Measurements from ENCODE around the gene SSR3.

The SSR3 gene

DNA sequence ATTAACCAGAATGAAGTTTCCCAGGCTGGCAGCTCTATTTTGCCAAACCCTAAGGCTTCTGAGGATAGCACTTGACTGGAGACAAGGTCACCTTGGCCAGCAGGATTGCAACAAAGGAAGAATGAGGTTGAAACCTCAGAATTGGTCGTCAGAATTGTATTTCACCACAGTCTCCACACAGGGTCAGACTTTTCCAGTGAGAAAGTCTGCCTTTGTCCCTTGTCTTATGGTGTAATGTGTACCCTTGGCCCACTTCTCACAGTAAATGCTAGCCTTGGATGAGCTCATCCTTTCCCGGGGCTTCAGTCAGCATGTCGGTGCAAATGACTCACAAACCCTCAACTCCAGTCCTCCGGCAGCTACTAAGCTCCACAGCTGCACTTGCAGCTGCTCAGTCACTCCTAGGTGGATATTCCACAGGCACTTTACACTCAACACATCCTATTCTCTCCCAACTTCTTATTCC, 19.7 kb downstream of the SSR3 start:
- no peak for DNase-seq

DNA sequence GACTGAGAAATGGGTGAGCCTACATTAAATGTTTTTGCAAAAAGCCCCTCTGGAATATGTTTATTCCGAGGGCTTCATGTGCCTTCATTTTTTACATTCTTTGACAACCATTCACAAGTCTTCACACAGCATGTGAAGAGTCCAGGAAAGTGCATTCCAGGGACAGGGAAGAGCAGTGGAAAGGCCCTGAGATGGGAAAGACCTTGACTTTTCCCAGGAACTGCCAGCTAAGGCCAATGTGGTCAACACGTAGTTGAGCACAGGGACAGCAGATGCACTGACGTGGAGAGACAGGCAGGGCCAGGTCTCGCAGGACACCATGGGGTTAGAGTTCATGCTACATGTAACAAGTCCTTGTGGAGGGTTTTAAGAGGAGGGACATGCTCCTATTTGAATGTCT, 21.7 kb downstream of the SSR3 start:
- no peak for DNase-seq

DNA sequence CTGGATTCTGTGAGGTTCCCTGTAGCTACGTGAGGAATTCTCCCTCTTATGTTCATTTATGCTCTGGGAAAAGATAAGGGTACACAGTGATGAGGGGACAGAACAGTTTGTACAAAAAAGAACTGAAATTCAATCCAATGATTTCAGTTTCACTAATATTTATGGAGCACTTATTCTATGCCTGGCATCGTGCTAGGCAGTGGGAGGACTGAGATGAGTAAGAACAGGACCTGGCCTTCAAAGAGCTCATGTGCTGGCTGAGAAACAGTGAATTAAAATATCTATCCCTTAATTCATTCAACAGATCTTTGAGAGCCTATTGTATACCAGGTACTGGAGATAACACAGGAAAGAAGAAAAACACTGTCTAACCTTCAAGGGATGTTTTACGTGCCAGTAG, 22.2 kb downstream of the SSR3 start:
- no peak for DNase-seq

DNA sequence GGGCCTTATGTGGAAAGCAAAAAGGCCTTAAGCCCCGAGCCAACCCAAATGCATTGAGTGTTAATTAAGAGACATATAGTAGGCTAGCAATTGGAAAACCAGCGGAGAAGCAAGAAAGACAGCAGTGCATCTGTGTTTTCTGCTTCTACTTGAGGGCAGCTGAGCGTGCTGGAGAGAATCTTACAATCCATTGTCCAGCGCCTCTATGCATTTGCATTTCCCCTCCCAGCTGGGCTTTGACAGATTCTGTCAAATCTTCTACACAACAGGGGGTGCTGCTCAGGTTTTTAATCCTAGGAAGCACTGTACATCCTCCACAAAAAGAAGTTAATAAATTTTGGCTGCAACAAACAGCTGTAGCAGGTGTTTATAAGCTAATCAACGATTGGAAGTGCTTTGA, 23.9 kb downstream of the SSR3 start:
- no peak for DNase-seq

DNA sequence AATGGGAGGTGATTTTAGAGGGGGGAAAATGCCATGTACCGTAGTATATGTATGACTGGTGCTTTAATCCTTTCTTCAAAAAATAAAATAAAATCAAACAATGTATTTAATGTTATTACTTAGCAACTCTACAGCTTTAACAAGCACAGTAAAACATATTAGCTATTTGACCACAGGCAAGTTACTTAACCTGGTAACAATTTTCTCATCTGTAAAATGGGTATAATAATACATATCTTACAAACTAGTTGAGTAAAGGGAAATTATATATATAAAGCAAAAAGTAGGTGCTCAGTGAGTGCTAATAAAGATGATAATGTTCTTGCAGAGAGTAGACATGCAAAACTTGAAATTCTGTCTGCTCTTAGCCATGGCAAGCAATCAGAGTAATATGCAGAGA, 27.9 kb downstream of the SSR3 start:
- no peak for DNase-seq

DNA sequence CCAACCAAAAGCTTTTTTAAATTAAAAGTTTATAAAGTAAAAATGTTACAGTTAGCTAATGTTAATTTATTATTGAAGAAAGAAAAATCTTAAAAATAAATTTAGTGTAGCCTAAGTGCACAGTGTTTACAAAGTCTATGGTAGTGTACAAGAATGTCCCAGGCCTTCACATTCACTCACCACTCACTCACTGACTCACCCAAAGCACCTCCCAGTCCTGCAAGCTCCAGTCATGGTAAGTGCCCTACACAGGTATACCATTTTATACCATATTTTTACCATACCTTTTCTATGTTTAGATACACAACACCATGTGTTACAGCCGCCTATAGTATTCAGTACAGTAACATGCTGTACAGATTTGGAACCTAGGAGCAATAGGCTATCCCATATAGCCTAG, 29.1 kb downstream of the SSR3 start:
- no peak for DNase-seq

DNA sequence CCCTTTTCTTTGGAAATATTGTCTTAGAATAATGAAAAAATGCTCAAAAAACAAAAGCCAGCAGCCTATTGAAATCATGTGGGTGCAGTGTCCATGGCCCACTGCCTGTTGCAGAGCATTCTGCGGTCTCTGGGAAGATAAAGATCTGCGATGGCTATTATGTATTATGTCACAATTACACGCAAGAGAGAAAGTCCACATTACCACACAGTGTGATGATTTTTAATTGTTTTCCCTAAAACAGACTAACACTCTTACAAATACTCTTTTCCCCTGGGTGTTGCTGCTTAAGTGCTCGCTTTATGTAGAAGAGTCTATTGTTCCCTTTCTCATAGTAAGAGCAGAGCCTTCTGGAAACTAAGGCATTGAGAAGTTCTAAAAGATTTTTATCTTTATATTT, 32.2 kb downstream of the SSR3 start:
- DNase-seq, result no peak

DNA sequence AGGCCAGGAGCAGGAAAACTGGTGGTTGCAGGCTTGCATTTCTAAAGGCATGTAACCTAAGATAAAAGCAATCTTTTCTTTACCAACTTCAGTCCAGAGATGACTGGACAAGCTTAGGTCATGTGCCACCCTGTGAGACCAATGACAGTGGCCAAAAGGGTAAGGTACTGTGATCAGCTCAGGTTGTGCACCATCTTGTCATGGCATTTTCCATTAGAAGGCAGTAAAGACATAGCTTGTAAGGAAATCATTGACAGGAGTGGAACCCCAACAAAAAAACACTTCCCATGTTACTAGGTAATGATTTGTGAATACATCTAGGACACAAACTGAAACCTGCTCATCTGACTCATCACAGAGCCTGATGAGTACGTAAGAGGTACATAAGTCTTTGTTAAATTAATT, 35.2 kb downstream of the SSR3 start:
- no peak for DNase-seq

DNA sequence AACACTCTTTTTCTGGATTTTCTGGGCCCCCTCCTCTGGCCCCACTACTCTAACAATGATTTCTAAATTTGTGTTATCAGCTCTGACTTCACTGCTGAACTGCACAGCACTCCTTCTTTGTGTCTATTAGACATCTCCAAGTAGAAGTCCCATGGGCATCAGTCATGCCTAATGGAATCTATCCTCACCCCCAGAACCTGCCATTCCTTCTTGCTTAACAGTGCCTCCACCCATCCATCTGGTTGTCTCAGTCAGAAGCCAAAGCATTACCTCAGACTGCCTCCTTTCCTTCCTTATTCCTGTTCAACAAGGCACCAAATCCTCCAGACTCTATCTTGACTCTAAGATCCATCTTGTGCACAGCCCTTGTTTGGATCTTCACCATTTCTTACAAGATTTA, 36.2 kb downstream of the SSR3 start:
- no peak for DNase-seq

DNA sequence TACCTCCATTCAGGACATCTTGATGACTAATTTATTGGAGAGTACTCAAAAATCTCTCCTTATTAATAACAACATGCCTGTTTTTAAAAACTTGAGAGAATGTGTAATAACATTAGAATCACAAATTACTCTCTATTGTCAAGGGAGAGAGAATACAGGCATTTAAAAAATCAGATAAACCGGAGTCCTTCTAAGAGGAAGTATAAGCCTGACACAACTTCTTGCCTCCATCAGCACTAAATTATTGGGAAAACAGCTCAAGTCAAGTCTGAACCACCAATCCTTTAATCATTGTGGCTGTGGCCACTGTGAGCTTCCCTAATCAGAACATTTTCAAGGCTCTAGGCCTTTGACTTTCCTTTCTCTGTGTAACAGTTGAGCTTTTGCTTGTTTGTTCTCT, 38.0 kb downstream of the SSR3 start:
- DNase-seq, result no peak

DNA sequence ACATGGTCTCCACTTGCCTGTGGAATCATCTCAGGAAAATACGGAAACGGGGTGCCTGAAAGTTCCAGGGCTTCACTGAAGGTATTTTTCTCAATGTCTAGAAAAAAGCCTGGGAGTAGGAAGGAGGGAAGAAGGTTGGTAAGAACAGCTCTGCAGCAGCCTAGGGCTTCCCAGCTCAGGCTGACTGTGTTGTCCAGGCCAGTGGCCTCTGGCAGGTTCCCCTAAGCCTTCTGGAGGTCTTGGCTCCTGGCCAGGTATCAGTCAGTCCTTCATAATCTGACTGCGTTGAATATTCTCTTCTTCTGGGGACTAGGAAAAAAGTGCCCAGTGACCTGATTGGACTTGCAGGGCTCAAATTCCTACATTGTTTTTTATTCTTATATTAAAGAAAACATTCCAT, 38.6 kb downstream of the SSR3 start:
- no peak for DNase-seq

DNA sequence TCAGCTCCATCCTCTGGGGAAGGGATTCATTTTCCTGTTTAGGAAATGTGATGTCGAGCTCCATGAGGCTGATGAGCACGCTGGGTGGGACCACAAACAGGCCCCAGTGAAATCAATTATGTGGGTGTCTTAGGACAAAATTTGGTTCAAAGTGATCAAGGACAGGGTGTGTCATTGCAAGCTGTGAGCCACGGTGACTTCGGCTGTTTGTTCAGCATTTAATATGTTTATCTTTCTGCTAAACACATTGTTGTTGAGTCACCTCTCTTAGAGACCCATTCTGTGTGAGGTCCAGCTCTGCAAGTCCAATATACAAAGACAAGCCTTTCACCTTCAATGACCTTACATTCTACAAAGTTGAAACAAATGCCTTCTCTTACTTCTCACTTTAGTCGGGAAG, 41.3 kb downstream of the SSR3 start:
- no peak for DNase-seq

DNA sequence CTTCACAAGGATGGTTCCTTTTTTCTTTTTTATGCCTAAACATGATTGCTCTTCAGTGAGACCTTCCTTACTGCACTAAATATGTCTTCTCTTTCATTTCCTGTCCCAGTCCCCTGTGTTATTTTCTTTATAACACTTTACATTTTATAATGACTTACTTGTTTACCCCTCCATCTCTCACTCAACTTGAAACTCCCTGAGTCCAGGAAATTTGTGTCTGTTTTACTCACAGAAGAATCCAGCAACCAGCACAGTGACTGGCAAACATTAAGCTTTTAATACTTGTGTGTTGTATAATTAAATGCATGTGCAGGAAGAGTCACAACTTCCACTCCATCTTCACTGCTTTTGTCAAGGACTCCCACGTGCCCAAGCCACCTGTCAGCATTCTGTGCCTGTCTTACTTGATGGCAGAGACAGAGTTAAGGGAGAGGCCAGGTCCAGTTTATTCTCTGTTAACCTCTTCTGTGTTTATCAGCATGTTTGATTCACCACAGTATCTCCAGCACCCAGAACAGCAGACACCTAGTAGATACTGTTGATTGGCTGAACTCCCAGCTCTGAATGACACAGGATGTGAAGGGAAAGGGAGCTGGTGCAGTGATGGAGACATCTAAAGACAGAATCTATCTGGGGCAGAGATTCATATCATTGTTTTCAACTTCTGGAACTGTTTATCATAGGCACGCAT, 42.8 kb downstream of the SSR3 start:
- DNase-seq, result no peak

DNA sequence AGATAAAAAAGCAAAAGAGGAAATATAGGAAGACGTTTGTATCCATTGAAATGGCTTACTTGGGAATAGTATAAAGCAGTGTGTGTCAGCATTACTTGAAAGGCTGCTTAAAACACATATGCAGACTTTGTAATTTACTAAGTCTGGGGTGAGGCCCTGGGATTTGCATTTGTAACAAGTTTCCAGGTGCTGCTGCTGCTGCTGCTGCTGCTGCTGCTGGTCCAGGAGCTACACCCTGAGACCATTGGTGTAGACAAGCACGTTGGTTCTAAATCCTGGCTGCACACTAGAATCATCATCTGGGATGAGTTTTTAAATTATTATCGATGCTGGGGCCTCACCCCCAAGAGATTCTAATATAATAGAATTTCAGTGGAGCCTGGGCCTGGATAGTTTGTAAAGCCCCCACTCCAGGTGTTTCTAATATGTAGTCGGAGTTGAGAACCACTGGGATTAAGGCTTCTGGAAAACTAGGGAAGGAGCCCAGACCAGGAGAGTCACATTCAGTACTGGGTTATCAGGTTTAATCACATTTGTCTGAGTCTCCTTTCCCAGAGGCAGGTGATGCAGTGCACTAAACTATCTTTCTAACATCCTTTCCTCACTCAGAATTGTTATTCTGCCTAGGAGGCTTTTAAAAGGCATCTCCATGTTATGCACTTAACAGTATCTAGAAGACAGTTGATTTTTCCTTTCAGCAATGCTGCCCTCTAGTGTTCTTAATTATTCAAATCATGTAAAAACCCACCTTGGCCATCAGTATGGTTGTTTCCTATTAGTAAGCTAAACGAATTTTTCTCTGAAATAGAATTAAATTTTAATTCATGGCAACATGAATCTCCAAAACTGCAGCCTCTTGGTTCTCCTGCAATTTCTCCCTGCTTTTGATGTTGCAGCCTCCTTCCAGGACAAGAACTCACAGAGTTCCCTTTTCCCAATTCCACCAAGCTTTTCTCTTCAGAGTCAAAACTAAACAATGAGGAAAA, 45.4 kb downstream of the SSR3 start:
- peak; percentile 75 for DNase-seq

DNA sequence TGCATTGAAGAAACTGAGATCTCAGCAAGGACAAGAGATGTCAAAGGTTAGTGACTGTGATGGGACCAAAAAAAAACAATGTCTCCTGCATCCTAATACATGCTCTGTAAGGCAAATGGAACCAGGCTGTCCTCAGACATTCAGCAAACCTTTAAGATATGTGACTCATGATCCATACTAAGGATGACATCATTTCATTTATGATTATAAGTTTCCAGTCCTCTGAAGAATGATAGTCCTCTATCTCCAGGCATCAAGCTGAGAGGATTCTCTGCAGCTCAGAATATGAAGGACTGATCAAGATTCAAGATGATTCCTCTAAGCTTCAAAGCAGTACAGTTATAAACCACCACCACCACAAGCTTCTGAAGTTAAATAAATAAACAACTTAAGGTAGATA, 47.6 kb downstream of the SSR3 start:
- no peak for DNase-seq

DNA sequence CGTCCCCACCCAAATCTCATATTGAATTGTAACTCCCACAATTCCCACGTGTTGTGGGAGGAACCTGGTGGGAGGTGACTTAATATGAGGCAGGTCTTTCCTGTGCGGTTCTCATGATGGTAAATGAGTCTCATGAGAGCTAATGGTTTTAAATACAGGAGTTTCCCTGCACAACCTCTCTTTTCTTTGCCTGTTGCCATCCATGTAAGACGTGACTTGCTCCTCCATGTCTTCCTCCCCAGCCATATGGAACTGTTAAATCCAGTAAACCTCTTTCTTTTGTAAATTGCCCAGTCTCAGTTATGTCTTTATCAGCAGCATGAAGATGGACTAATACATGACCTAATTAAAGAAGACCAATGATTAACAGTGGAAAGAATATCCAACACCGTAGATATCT, 56.6 kb downstream of the SSR3 start:
- DNase-seq, result no peak

DNA sequence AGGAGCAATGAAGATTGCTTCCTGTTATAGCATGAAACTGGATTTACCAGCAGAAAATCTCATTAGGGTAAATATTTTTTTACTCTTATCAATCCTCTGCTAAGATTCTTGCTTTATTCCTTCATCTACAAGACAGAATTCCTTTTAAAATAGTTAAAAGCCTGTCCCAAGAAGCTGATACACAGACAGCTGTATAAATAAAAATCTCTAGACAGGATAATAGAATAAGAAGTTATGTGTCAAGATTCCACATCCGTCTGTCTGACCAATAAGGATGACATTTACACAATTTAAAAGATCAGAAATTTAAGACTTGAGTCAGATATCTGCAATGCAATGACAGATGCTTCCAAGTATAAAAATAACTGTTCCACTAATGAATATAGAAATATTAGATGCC, 57.6 kb downstream of the SSR3 start:
- DNase-seq, result no peak

DNA sequence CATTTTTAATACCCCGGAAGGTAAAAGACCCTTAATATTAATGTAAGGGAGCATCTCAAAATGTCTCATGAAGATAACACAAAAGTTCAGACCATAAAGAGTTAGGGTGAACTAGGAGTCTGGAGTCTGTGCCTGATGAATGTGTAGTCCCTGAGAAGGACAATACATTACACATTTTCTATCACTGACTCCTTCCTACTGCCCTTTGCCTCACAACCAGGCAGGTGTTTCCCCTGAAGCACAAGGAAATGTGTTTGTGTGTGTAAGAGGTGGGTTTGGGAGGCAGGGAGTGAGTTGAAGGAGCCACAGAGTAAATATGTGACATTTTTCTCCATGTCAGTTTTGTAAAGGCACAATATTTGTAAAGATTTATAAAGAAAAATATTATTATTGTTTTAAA, 59.1 kb downstream of the SSR3 start:
- DNase-seq, result no peak

DNA sequence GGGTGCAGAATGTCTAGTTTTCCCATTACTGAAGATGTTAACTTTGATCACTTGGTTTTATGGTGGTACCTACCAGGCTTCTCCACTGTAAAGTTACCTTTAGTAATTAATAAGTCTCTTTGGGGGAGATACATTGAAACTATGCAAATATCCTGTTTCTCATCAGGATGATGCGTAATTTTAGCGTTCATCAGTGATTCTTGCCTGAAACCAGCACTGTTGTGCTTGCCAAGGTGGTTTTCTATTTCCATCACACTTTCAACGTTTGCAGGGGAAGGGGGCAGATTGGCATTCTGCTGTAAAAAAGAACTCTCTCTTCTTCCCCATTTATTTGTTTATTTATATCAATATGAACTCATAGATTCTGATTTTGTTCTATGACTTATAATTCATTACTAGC, 61.0 kb downstream of the SSR3 start:
- no peak for DNase-seq

DNA sequence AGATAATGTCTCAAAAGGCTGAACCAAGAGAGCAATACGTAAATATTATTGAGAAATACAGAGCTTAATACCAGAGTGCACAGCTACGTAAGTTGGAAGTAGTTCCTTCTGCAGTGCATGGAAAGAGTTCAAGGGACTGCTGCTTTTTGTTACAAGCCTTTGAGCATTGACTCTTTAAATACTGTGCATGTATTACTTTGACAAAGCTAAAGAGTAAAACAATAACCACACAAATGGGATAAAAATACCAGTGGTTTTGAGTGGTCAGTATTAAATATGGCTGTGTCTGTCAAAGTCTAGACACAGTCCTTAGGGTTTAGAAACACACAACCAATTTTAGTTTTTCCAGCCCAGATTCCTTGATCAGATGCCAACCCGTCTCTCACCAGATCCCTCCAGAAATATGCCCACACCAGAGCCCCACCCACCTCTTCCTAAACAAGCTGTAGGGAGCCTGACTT, 62.1 kb downstream of the SSR3 start:
- no peak for DNase-seq

DNA sequence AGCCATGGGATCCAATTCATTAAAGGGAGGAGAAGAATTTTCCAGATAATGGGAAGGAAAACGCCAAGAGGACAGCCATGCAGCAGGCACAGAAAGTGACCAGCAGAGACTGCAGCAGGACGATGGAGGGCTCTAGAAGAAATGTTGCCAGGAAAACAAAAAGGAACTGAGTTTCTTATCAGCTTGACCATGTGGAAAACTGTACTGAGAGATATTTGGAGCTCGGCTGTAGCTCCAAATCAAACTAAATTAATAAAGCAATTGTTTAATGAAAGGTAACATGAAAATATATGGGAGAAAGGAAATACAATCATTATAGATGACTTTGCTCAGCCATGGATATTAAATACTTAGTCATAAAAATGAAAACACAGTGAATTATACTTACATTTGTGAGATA, 63.7 kb downstream of the SSR3 start:
- no peak for DNase-seq

Data from RPMI8226 (cell line).